T-helper 1 cell treated with Interleukin-12 subunit alpha and Interleukin-12 subunit beta and Interleukin-4 antibody, amounts not matched to agents 30 ng/mL and 1 ng/mL, for 36 hours (primary cell): ENCODE measurements around the gene SRC. TPM values are rescaled to one million over a fixed set of nuclear protein-coding genes. Genes with fewer than 3 reads are reported as not detected.

Experiments
- intact Hi-C: fragments of 100-400 bp; cut with micrococcal nuclease; formaldehyde crosslinking; loops from one replicate; pipeline ENCODE4 v1.15.1; 2024
- total RNA-seq: library from RNA; stranded (reverse); gene quantifications from 2 replicates; pipeline ENCODE4 v1.2.3, GENCODE V29; 2022

The SRC gene
- total RNA-seq, 1 donor from 2014 or later: 5.3 TPM

DNA sequence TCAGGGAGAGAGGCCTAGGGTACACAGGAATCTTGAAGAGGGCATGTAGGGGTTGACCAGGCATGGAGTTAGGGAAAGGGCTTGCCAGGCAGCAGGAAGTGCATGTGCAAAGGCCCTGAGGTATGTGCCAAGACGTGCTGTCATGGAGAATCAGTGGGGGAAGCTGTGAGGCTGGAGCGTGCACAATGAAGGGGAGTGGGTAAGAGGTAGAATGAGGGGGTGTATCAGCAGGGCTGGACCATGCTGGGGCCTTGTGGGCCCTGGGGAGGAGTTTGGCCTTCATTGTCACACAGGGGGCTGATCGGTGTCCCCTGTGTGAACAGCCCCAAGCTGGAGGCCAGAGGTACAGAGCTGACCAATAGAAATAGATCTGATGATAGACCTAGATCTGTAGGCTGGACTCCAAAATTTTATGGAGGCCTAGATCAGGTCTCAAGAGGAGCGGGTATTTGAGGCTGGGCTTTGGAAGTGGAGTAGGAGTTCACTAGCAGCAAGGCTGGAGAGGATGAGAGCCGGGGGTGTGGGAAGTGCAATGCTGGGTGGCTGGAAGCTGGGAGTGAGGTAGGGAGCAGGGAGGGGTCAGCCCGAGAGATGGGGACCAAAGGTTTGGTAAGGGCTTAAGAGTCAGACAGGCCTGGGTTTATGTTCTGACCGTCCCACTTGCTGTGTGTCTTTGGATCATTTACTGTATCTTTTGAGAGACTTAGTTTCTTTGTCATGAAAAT is 3.0 kb downstream of the SRC start:
- intact Hi-C loops: no loop called here

DNA sequence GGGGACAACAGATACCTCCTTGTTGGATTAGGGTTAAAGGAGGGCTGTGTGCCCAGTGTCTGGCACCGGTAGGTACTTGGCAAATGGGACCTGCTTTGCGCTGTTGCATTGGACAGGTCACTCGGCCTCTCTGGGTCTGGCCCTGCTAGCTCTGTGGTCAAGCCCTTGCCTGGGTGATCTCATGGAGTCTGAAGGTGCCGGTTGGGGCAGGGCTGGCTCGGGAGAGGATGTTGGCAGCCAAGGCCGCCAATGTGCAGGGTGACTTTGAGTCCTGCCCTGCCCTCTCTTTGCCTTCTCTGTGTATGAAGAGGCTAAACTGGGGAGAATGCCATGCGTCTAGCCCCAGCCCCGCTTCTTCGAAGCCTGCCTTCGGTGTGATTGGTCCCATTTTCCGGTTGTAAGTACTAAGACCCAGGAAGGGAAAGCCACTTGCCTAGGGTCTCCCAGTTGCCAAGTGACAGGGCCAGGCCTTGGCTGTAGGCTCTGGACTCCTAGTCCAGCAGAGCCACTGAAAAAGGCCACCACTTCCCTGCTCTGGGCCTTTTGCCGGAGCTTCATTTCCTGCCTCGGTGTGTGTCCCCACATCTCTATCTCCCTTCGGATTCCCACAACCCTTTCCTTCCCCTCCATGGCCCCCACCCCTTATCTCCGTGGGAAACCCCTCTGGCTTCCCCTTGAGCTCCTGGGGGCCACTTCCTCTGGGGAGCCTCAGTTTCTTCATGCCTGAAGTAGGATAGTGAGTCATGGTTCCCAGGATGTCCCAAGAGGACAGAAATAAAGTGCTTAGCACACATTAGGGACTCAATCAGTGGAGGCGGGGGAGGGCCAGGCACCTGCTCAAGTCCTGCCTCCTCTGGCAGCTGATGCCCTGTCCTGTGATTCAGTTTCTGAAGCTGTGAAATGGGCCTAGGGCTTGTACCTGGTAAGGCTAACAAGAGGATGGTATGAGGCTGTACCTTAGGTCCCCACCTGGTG is 3.9 kb downstream of the SRC start:
- intact Hi-C loops: no loop called here

DNA sequence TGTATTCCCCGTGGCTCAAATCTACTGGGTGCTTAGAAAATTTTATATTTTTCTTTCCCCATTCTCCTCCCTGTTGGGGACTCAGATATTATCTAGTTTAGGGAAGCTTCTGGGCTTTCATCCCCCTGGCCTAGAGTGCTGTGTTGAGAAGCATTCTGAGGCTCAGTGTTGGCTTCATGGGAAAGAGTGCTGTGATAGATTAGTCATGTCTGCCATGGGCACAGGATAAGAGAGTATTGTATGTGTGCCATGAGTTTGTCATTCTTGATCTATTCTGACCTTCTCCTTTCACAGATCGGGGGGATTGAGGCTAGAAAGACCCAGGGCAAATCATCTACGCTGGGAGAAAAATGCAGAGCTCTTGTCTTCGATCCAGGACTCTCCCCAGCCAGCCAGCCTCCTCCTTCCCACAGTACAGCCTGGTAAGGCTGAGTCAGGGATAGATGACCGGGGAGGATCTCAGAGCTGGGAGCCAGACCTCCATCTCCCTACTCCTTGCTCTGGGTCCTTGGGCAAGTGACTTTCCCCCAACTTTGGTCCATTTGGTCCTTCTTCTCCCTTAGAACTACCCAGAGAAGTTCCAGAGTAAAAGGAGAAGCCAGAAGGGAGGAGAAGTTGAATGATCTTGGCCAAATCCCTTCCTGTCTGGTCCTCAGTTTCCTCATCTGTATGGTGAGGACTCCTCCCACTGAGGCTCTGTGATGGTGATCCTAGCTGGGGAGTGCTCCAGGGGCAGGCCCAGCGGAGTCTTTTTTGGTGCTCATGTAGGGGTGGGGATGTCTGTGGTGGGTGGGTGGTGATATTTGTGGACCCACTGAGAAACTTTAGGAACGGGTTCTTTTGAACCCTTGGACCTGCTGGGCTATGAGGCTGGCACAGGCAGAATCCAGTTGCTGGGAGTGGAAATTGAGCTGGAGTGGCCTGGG is 5.0 kb downstream of the SRC start:
- intact Hi-C loops: no loop called here

DNA sequence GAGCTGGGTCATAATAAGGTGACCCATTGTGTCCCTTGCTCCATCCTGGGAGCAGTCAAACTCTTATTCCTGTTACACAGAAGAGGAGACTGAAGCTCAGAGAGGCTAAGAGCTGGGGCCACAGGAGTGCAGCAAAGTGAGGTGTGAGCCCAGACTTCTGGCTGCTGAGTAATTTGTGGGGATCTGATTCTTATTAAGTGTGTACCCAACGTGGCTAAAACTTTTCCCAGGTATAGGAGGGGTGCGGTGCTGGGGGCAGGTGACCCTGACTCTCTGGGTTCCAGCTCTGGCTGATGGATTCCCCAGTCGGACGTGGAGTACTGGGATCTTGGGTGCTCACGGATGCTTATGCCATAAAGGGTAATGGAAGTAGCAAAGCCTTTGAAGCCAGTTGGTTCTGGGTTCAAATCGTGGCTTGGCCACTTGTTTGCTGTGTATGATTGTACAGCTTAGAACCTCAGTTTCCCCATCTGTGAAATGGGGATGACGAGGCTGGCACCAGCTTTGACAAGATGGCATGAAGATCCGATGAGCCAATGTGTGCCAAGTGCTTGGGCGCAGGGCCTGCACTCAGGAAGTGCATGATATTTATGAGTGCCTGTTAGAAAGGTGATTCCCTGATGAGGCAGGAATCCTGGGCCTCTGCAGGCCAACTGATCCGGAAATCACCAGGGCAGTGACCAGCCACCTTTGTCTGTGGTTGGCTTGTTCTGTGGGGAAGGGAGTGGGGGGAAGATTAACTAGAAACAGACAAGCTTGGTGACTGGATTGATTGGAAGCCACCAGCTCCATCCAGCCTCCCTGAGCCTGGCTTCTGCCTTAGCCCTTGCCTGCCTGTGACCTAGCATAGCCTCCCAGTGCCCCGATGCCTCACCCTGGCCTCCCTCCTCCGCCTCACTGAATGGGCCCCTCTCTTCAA is 6.0 kb downstream of the SRC start:
- intact Hi-C loops: no loop called here

DNA sequence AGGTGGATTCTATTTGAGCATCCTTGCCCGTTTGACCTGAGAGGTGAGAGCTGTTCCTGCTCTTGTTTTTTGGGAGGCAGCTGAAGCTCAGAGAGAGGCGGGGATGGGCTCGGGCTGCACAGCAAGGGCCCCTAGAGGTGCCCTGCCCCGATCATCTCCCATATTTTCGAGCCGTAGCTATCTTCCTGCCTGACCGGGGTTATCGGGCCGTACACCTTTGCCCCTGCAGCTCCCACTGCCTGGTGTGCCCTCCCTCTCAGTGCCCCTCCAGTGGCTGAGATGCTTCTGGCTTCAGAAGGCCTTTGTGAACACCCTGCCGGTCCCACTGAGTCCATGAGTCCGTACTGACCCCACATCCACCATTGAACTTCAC is 6.7 kb downstream of the SRC start:
- intact Hi-C loops: no loop called here

DNA sequence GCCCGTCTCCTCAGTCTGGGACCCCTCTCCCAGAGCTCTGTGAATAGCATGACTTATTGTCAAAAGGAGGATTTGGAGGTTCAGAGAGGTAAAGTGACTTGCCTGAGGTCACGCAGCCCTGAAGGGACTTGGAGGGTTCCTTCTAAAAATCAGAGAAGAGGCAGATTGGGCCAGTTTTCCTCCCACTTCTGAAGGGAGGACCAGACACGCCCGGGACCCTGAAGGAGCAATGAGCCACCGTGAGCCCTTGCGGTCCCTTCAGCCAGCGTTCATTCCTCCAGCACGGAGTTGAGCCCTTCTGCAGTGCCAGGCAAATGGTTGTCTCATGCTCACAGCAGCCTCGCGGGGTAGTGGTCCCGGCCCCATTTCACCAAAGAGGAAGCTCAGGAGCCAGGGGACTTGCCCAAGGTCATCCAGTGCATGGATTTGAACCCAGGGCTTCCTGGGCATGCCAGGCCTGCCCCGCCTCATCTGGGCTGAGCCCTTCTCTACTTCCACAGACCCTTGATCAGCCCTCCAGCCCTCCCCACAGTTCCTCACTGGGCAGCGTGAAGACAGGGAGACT is 7.4 kb downstream of the SRC start:
- intact Hi-C loops: no loop called here

DNA sequence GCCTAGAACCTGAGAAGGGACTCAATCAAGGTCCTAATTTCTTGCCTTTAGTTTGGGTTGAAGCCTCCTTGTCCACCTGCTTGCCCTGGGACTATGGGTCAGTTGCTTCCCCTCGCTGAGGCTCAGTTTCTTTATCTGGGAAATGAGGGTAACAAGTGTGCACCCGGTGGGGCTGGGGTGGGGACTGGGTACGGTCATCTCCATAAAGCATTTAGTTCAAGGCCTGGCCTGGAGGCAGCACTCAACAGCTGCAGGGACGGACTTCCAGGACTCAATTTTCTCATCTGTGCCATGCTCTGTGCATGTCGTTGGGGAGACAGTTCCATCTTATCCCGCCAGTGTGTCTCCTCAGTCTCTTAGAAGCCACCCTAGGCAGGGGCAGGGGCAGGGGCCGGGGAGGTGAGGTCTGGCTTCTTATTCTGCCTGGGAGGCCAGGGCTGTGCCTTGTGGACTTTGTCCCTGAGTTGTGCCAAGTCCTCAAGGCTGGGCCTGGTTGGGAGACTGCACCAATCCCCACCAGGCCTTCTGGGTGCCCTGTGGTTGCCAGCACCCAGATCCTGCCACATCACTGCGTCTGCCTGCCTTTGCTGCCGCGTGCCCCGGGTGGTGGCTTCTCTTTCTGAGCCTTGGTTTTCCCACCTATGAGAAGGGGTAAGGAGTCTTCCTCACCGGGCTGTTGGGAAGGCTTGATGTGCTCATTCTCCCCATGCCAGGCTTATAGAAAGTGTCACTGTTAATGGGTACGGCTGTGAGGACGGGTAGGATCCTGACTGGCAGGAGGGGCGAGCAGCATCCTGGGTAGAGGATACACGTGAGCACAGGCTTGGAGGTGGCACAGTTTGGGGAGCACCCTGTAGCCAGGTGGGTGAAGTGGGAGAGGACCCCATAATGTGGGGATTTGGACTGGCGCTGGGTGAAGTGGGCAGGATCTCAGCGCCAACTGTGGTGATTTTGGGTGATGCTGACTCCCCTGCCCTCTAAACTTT is 8.6 kb downstream of the SRC start:
- intact Hi-C loops: no loop called here

DNA sequence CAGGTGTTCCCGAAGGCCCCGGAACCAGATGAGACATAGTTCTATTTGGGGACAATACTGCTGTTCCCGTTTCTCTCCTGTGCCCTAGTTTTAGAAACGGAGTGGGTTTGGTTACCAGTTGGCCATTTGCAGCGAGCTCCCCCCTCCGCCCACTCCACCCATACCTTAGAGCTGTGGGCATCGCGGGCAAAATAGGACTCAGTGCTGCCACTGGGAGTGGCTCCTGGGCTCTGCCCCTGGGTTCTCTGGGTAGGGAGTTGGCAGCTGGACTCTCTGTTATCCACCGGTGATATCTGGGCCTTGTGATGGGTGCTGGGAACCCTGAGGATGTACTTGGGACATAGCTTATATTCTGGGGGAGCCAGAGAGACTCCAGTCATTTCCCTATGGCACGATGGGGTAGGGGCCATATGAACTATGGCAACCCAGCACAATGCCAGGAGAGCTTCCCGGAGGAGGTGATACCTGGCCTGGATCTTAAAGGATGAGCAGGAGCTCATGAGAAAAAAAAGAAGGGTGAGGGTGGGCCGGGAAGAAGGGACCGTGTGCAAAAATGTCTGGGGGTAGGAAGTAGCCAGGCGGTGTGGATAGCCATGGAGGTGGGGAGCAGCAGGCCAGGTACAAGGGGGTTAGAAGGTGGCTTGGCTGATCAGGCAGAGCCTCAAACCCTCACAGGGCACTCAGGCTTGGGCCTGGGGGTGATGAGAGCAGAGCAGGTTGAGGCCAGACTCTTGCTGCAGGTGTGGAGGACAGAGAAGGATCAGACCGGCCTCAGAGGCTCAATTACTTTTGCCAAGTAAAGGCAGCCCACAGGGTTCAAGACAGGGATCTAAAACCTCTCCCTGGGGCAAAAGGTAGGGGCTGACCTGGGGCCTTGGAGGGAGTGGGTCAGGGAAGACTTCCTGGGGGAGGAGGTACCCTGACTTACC is 9.6 kb downstream of the SRC start:
- intact Hi-C loops: no loop called here

DNA sequence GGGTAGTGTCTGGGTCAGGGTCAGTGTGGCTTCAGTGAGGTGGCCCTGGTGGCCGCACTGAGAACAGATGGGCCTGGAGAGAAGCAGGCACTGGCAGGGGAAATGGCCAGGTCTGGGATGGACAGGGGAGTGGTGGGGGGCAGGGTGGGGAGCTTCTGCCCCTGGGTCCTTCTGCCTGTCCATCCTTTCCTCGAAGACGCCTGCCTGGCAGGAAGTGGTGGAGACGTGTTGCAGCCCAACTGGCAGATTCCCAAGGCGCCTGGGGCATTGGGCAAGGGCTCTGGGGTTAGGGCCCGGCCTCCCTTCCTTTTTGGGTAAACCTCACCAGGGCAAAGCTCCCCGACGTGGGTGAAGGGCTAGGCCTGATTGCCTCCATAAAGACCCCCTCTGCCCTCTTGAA is 10.4 kb downstream of the SRC start:
- intact Hi-C loops: no loop called here

DNA sequence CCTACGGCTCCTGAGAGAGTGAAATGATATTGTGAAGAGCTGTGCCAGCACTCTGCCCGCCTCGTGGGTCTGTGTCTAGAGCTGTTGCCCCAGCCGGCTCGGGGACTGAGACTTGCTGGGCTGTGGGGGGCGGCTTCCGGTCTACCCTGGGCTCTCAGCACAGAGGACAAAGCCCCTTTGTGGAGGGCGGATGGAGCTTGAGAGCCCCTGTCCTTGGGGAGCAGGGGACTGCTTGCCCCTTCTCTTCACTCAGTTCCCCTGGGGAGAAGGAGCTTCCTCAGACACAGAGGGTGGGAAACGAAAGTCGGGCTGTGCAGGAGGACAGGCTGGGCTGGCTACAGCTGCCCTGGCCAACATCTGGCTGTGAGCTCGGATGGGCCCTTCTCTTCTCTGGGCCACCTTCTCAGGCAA is 11.0 kb downstream of the SRC start:
- intact Hi-C loops: no loop called here

DNA sequence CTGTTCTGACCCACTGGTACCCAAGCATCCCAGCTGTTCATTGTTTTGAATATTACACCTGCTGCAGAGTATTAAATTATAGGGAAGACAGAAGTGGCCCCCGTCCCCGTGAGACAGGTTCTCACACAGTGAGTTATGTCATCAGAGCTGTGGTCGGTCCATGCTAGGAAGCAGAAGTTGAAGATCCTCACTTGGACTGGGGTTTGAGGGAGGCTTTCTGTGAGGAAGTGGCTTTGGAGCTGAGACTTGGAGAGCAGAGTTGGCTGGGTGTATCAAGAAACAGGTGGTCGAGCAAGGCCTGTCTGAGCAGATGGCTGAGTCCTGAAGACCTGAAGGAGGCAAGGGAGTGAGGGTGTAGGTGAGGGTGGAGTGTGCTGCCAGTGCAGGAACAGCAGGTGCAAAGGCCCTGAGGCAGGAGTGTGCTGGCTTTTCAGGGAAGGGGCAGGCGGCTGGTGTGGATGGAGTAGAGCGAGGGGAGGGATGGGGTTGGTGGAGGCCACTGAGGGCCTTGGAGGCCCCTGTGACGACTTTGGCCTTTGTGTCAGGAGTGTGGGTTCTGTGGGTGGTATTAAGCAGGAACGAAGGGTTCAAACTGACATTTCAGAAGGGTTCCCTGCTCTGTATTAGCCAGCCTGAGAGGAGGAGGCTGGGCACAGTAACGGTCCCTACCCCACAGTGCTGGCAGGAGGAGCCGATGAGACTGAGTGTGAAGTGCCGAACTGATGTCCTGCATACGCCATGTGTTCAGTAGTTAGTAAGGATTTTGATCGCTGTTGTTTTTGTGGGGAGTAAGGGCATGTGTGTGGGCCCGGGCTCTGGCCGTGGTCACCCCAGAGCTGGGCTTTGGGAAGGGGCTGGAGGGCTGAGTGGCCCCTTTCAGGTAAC is 11.8 kb downstream of the SRC start:
- intact Hi-C loops: no loop called here

DNA sequence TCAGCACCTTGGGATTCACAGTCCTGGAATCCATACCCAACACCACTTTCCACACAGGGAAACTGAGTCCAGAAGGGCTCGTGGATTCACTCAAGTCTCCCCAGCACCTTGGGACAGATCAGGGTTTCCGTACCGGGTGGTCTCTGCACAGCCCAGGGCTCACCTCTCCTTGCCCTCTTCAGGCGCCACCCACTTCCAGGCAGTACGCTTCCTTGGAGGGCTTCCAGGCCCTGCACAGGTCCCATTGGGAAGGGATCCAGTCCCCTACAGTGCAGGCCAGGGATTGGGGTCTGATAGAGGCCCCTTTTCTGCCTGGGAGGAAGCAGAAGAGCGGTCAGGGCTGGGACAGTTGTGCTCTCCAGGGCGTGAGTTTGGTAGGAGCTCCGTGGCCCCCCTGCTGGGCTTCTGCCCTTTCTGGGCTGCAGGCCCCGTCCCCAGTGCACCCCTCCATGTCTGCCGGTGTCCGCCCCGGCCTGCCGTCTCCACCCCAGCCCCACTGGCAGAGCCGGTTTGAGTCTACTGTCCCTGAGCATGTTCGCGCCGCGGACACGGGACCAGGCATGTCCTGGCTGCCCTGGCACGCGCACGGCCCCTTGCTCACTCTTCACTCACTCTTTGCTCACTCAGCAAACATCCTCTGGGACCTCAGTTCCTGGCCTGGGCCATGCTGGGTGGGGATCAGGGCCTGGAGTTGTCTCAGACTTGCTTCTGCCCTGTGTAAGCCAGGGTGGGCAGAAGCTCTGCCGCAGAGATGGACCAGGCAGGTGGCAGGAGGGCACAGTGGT is 12.6 kb downstream of the SRC start:
- intact Hi-C loops: no loop called here

DNA sequence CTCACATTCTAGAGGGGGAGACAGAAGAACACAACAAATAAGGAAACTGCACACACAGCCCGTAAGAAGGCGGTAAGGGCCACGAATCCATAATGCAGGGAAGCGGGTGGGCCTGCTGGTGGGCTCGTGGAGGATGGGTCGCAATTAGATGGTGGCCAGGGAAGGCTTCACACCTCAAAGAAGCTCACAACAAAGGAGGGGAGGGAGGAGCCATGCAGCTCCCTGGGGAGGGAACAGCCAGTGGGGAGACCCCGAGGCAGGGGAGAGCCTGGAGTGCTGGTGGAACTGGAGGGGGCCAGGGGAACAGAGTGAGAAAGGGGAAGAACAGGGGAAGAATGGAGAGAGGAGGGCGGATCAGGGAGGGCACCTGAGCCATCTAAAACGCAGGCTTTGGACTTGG is 13.4 kb downstream of the SRC start:
- intact Hi-C loops: no loop called here

DNA sequence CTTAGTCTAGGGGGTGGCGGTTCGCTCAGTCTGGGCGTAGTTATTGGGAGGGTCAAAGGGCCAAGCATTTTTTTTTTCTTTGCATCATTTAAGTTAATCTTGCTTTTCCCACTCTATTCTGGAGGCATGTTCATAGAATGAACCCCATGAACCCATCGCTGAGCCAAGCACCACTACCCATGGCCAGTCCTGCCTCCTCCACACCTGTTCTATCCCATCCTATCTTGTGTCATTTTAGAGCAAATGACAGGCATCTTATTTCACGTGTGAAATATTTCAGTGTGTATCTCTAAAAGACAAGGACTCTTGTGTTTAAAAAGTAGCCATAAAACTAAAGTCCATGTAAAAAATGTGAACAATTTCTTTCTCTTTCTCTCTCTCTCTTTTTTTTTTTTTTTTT is 13.9 kb downstream of the SRC start:
- intact Hi-C loops: no loop called here

DNA sequence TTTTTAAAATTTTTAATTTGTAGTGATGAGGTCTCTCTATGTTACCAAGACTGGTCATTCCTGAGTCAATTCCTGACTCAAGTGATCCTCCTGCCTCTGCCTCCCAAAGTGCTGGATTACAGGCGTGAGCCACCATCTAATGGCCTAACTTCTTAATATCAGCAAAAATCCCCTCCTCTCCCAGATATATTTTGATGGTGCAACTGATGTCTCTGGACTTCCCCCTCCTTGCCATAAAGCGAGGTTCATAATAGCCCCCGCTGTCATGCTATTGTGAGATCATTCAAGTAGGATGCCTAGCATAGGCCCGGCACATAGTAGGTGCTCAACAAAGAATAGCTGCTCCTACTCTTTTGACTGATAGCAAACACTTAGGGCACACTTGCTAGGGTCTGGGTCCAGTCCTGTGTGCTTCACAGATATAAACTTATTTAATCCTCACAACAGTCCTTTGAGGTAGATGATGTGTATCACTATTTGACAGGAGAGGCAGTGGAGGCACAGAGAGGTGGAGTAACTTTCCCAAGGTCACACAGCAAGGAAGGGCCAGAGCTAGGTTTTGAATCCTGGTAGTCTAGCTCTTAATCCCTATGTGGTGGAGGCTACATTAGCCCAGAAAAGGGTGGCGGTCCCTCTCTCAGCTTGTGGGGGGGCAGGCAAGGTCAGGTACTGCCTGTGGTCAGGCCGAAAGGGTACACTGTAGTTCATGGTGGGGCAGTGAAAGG is 14.6 kb downstream of the SRC start:
- intact Hi-C loops: no loop called here
